ENCODE results near the gene GPAT3. TPM values are rescaled to one million over a fixed set of nuclear protein-coding genes. Genes with fewer than 3 reads are reported as not detected.
"Not testable (repeated sequence)": the region's sequence is repeated elsewhere in the genome, so short reads cannot be mapped to it uniquely, and the experiment has no call there.

Gene GPAT3
- total RNA-seq, 1 experiment from 2014 or later = not detected

DNA sequence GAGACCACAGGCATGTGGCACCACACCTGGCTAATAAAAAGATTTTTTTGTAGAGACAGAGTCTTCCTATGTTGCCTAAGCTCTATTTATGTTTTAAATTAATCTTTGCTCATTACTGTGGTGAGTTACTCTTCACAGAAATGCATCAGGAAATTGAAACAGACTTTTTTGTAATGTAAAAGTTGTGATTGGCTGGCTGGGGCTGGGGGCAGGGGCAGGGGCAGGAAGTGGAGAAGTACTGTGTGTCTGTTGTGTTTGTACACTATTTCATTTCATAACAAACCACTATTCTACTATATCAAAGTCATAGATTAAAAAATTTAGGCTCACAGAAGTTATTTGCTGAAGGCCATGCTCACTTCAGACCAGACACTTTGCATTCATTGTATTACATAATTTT, 31.9 kb upstream of the GPAT3 start:
- H3K4me3 ChIP-seq (ENCODE audit: low read length) = no peak overlapping the region
- no peak overlapping the region for H2AFZ ChIP-seq (ENCODE audit: low read length)
- no peak for DNase-seq

GRCh38 chr4:83504503-83504902, 31.4 kb upstream of the GPAT3 start:
- Histone ChIP-seq H3K36me3 (ENCODE audit: insufficient read depth, low read length) (no peaks in the 10 kb centered on the region), H3K4me3 (ENCODE audit: low read length) (no peak overlapping the region), H3K4me2 (ENCODE audit: low read depth, low read length, poor library complexity, severe bottlenecking) (no peak overlapping the region), H3K79me2 (ENCODE audit: low read length) (no peaks in the 10 kb centered on the region), H3K27ac (ENCODE audit: low read length) (no peak overlapping the region), H3K9me2 (replicated peaks; ENCODE audit: insufficient read depth, low read length) (no peaks in the 10 kb centered on the region), H3K27me3 (ENCODE audit: low read length) (no peaks in the 10 kb centered on the region), H3K4me1 (ENCODE audit: low read length) (no peaks in the 10 kb centered on the region), H3K9ac (ENCODE audit: low read length) (no peak overlapping the region), H2AFZ (ENCODE audit: low read length) (0 out of 2 replicates have a peak overlapping the region, but pooled peaks have one; percentile 36), H4K20me1 (ENCODE audit: insufficient read depth, low read depth, low read length) (no peaks in the 10 kb centered on the region), H3K9me3 (ENCODE audit: low read length) (no peaks in the 10 kb centered on the region)
- no peak for DNase-seq

More for the DNA sequence above, 31.9 kb upstream of the GPAT3 start:
- no peaks in the 10 kb centered on the region for H4K20me1 ChIP-seq (ENCODE audit: insufficient read depth, low read depth, low read length)
- no peaks in the 10 kb centered on the region for H3K4me1 ChIP-seq (ENCODE audit: low read length)
- no peak overlapping the region for H3K9ac ChIP-seq (ENCODE audit: low read length)
- no peaks in the 10 kb centered on the region for H3K79me2 ChIP-seq (ENCODE audit: low read length)
- H3K27me3 ChIP-seq (ENCODE audit: low read length) = no peaks in the 10 kb centered on the region
- H3K4me2 ChIP-seq (ENCODE audit: low read depth, low read length, poor library complexity, severe bottlenecking) = no peak overlapping the region
- no peaks in the 10 kb centered on the region for H3K36me3 ChIP-seq (ENCODE audit: insufficient read depth, low read length)
- H3K27ac ChIP-seq (ENCODE audit: low read length) = no peak overlapping the region
- H3K9me2 ChIP-seq (replicated peaks; ENCODE audit: insufficient read depth, low read length) = no peaks in the 10 kb centered on the region
- H3K9me3 ChIP-seq (ENCODE audit: low read length) = no peaks in the 10 kb centered on the region

DNA sequence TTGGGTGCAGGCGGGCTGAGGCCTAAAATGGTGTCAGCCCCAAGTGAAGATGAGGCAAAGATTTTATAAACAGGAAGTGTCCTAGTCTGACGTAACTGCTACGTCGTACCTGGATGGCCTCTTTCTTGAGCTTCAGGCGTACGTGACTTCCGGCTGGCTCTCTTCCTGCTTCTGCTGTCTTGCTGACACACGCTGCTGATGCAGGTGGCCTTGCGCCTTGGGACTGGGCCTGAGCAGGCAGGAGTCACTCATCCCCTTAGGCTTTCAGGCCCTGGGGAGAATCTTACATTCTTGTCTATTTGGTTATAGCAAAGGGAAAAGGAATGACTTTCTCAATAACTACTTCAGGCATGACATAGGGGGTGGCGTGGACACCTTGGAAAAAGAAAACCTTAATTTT, 30.9 kb upstream of the GPAT3 start:
- no peaks in the 10 kb centered on the region for H3K27me3 ChIP-seq (ENCODE audit: low read length)
- no peak overlapping the region for H3K9ac ChIP-seq (ENCODE audit: low read length)
- H3K4me2 ChIP-seq (ENCODE audit: low read depth, low read length, poor library complexity, severe bottlenecking) = no peak overlapping the region
- H3K36me3 ChIP-seq (ENCODE audit: insufficient read depth, low read length) = no peaks in the 10 kb centered on the region
- H3K9me2 ChIP-seq (replicated peaks; ENCODE audit: insufficient read depth, low read length) = no peaks in the 10 kb centered on the region
- no peak overlapping the region for H2AFZ ChIP-seq (ENCODE audit: low read length)
- DNase-seq = no peak
- no peaks in the 10 kb centered on the region for H3K9me3 ChIP-seq (ENCODE audit: low read length)
- H3K79me2 ChIP-seq (ENCODE audit: low read length) = no peaks in the 10 kb centered on the region
- no peak overlapping the region for H3K27ac ChIP-seq (ENCODE audit: low read length)
- no peak overlapping the region for H3K4me3 ChIP-seq (ENCODE audit: low read length)
- no peaks in the 10 kb centered on the region for H3K4me1 ChIP-seq (ENCODE audit: low read length)
- no peaks in the 10 kb centered on the region for H4K20me1 ChIP-seq (ENCODE audit: insufficient read depth, low read depth, low read length)

- H3K4me1 ChIP-seq (ENCODE audit: low read length); H4K20me1 ChIP-seq (ENCODE audit: insufficient read depth, low read depth, low read length); H3K79me2 ChIP-seq (ENCODE audit: low read length); H3K27me3 ChIP-seq (ENCODE audit: low read length); H3K36me3 ChIP-seq (ENCODE audit: insufficient read depth, low read length); H3K9me2 ChIP-seq (replicated peaks; ENCODE audit: insufficient read depth, low read length); H3K9ac ChIP-seq (ENCODE audit: low read length); H3K4me2 ChIP-seq (ENCODE audit: low read depth, low read length, poor library complexity, severe bottlenecking); H3K9me3 ChIP-seq (ENCODE audit: low read length); H3K27ac ChIP-seq (ENCODE audit: low read length); H3K4me3 ChIP-seq (ENCODE audit: low read length): not testable (repeated sequence)
- DNase-seq = peak; percentile 78
- H2AFZ ChIP-seq (ENCODE audit: low read length) = peak overlapping the region; percentile 56; the same call in 1 of the 2 replicates
Observed at GRCh38 chr4:83509156-83509585, 26.7 kb upstream of the GPAT3 start.

DNA sequence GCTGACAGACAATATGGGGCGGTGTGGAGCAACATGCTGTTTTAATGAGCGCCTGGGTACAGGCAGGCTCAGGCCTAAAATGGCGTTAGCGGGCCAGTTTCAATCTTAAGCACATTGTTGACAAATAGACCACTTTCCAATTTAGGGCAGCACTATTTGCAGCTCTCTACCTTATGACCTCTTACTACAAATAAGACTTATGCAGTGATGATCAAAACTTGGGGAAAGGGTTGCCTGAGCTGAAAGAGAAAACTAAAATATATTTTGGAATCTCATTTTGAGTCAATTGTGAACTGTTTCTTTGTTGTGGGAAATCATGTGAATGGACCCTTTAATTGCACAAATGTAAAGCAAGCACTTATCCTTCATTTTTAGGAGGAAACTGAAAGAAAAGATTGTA, 25.5 kb upstream of the GPAT3 start:
- Histone ChIP-seq H3K4me1 (ENCODE audit: low read length) (no peaks in the 10 kb centered on the region), H3K27me3 (ENCODE audit: low read length) (no peaks in the 10 kb centered on the region), H3K79me2 (ENCODE audit: low read length) (no peaks in the 10 kb centered on the region), H3K27ac (ENCODE audit: low read length) (no peak overlapping the region), H4K20me1 (ENCODE audit: insufficient read depth, low read depth, low read length) (no peaks in the 10 kb centered on the region), H3K9ac (ENCODE audit: low read length) (no peak overlapping the region), H3K9me2 (replicated peaks; ENCODE audit: insufficient read depth, low read length) (no peaks in the 10 kb centered on the region), H3K4me3 (ENCODE audit: low read length) (no peak overlapping the region), H2AFZ (ENCODE audit: low read length) (no peak overlapping the region), H3K9me3 (ENCODE audit: low read length) (no peaks in the 10 kb centered on the region), H3K36me3 (ENCODE audit: insufficient read depth, low read length) (no peaks in the 10 kb centered on the region), H3K4me2 (ENCODE audit: low read depth, low read length, poor library complexity, severe bottlenecking) (no peak overlapping the region)
- DNase-seq = no peak

DNA sequence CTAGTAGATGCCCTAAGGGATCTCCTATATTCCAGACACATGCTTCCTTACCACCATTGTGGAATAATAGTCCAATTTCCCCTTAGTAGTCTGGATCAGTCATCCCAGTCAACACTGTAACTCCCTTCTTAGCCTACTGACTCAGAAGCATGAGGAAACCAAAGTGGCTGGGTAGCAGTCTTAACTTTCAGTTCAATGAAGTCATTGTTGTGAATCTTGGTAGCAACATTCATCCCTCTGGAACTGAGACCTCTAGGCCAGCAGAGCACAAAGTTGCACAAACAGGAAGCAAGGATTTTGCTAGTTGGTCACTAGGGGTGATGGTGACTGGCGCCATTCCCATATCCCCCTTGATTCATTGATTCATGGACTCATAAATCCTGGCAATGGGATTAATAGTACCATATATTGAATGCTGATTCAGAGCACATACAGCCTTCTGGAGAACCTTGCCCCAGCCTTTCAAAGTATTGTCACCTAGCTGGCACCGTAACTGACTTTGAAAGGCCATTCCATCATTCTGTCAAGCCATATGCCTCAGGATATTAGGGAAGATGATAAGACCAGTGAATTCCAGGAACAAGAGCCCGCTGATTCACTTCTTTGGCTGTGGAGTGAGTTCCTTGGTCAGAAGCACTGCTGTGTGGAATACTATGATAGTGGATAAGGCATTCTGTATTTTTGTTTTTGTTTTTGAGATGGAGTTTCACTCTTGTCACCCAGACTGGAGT, 19.7 kb upstream of the GPAT3 start:
- Histone ChIP-seq H3K79me2 (ENCODE audit: low read length) (no peaks in the 10 kb centered on the region), H3K9me2 (replicated peaks; ENCODE audit: insufficient read depth, low read length) (no peaks in the 10 kb centered on the region), H3K4me1 (ENCODE audit: low read length) (no peaks in the 10 kb centered on the region), H3K9me3 (ENCODE audit: low read length) (no peaks in the 10 kb centered on the region), H3K36me3 (ENCODE audit: insufficient read depth, low read length) (no peaks in the 10 kb centered on the region), H3K4me3 (ENCODE audit: low read length) (no peak overlapping the region), H3K9ac (ENCODE audit: low read length) (no peak overlapping the region), H3K27ac (ENCODE audit: low read length) (no peak overlapping the region), H2AFZ (ENCODE audit: low read length) (no peak overlapping the region), H3K4me2 (ENCODE audit: low read depth, low read length, poor library complexity, severe bottlenecking) (no peak overlapping the region), H3K27me3 (ENCODE audit: low read length) (no peaks in the 10 kb centered on the region), H4K20me1 (ENCODE audit: insufficient read depth, low read depth, low read length) (no peaks in the 10 kb centered on the region)
- no peak for DNase-seq

- DNase-seq = no peak
- H3K9me2 ChIP-seq (replicated peaks; ENCODE audit: insufficient read depth, low read length) = no peaks in the 10 kb centered on the region
Observed at GRCh38 chr4:83522239-83522638, 13.7 kb upstream of the GPAT3 start.

DNA sequence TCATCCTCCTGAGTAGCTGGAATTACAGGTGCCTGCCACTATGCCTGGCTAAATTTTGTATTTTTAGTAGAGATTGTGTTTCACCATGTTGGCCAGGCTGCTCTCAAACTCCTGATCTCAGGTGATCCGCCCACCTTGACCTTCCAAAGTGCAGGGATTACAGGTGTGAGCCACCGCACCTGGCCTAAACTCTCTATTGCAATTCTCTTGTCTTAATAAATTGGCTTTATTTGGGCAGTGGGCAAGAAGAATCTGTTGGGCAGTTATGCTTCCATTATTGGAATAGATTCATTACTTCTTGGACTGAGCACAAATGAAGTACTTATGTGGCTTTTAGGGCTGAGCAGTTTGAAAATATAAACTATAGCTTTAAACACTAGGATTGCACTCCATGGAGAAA, 8.2 kb upstream of the GPAT3 start:
- H3K27ac ChIP-seq (ENCODE audit: low read length) = no peak overlapping the region
- H3K9ac ChIP-seq (ENCODE audit: low read length) = no peak overlapping the region

More at GRCh38 chr4:83522239-83522638, 13.7 kb upstream of the GPAT3 start:
- no peak overlapping the region for H3K4me2 ChIP-seq (ENCODE audit: low read depth, low read length, poor library complexity, severe bottlenecking)
- no peaks in the 10 kb centered on the region for H4K20me1 ChIP-seq (ENCODE audit: insufficient read depth, low read depth, low read length)
- H3K9me3 ChIP-seq (ENCODE audit: low read length) = no peaks in the 10 kb centered on the region
- no peaks in the 10 kb centered on the region for H3K36me3 ChIP-seq (ENCODE audit: insufficient read depth, low read length)
- H2AFZ ChIP-seq (ENCODE audit: low read length) = no peak overlapping the region
- no peak overlapping the region for H3K9ac ChIP-seq (ENCODE audit: low read length)
- H3K27ac ChIP-seq (ENCODE audit: low read length) = no peak overlapping the region
- no peaks in the 10 kb centered on the region for H3K27me3 ChIP-seq (ENCODE audit: low read length)
- no peaks in the 10 kb centered on the region for H3K4me1 ChIP-seq (ENCODE audit: low read length)
- no peak overlapping the region for H3K4me3 ChIP-seq (ENCODE audit: low read length)
- no peaks in the 10 kb centered on the region for H3K79me2 ChIP-seq (ENCODE audit: low read length)

More for the DNA sequence above, 8.2 kb upstream of the GPAT3 start:
- Histone ChIP-seq H3K9me3 (ENCODE audit: low read length) (no peaks in the 10 kb centered on the region), H3K4me3 (ENCODE audit: low read length) (no peak overlapping the region), H3K36me3 (ENCODE audit: insufficient read depth, low read length) (no peaks in the 10 kb centered on the region), H3K9me2 (replicated peaks; ENCODE audit: insufficient read depth, low read length) (no peaks in the 10 kb centered on the region), H2AFZ (ENCODE audit: low read length) (no peak overlapping the region), H3K4me1 (ENCODE audit: low read length) (no peaks in the 10 kb centered on the region), H4K20me1 (ENCODE audit: insufficient read depth, low read depth, low read length) (no peaks in the 10 kb centered on the region), H3K4me2 (ENCODE audit: low read depth, low read length, poor library complexity, severe bottlenecking) (no peak overlapping the region), H3K27me3 (ENCODE audit: low read length) (no peaks in the 10 kb centered on the region), H3K79me2 (ENCODE audit: low read length) (no peaks in the 10 kb centered on the region)
- DNase-seq = no peak

All from Karpas-422 (cell line).